ENCODE results near the gene NECTIN1.

GRCh38 chr11:119714189-119714588, 14.8 kb downstream of the NECTIN1 start:
- TF ChIP-seq, protein P1, sequence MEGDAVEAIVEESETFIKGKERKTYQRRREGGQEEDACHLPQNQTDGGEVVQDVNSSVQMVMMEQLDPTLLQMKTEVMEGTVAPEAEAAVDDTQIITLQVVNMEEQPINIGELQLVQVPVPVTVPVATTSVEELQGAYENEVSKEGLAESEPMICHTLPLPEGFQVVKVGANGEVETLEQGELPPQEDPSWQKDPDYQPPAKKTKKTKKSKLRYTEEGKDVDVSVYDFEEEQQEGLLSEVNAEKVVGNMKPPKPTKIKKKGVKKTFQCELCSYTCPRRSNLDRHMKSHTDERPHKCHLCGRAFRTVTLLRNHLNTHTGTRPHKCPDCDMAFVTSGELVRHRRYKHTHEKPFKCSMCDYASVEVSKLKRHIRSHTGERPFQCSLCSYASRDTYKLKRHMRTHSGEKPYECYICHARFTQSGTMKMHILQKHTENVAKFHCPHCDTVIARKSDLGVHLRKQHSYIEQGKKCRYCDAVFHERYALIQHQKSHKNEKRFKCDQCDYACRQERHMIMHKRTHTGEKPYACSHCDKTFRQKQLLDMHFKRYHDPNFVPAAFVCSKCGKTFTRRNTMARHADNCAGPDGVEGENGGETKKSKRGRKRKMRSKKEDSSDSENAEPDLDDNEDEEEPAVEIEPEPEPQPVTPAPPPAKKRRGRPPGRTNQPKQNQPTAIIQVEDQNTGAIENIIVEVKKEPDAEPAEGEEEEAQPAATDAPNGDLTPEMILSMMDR (IDR thresholded peaks at IDR 0.05; ENCODE audit: insufficient read depth, low read length), result no peak
- TF ChIP-seq POLR2AphosphoS5 (IDR thresholded peaks at IDR 0.05; ENCODE audit: low read depth), result no peak
- TF ChIP-seq SPI1 (IDR thresholded peaks at IDR 0.05; ENCODE audit: borderline replicate concordance, low read depth), result no peak
- TF ChIP-seq, protein P2, sequence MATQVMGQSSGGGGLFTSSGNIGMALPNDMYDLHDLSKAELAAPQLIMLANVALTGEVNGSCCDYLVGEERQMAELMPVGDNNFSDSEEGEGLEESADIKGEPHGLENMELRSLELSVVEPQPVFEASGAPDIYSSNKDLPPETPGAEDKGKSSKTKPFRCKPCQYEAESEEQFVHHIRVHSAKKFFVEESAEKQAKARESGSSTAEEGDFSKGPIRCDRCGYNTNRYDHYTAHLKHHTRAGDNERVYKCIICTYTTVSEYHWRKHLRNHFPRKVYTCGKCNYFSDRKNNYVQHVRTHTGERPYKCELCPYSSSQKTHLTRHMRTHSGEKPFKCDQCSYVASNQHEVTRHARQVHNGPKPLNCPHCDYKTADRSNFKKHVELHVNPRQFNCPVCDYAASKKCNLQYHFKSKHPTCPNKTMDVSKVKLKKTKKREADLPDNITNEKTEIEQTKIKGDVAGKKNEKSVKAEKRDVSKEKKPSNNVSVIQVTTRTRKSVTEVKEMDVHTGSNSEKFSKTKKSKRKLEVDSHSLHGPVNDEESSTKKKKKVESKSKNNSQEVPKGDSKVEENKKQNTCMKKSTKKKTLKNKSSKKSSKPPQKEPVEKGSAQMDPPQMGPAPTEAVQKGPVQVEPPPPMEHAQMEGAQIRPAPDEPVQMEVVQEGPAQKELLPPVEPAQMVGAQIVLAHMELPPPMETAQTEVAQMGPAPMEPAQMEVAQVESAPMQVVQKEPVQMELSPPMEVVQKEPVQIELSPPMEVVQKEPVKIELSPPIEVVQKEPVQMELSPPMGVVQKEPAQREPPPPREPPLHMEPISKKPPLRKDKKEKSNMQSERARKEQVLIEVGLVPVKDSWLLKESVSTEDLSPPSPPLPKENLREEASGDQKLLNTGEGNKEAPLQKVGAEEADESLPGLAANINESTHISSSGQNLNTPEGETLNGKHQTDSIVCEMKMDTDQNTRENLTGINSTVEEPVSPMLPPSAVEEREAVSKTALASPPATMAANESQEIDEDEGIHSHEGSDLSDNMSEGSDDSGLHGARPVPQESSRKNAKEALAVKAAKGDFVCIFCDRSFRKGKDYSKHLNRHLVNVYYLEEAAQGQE (IDR thresholded peaks at IDR 0.05; ENCODE audit: insufficient replicate concordance, low read depth), result no peak
